HG03460 (cell line): ENCODE data around the gene MMAB.

Experiments used
- ATAC-seq: cut with Tn5 transposase; IDR thresholded peaks from one replicate; pipeline ENCODE4 v1.9.1; 2021; ENCODE audit not compliant: unreplicated experiment

The MMAB gene

DNA sequence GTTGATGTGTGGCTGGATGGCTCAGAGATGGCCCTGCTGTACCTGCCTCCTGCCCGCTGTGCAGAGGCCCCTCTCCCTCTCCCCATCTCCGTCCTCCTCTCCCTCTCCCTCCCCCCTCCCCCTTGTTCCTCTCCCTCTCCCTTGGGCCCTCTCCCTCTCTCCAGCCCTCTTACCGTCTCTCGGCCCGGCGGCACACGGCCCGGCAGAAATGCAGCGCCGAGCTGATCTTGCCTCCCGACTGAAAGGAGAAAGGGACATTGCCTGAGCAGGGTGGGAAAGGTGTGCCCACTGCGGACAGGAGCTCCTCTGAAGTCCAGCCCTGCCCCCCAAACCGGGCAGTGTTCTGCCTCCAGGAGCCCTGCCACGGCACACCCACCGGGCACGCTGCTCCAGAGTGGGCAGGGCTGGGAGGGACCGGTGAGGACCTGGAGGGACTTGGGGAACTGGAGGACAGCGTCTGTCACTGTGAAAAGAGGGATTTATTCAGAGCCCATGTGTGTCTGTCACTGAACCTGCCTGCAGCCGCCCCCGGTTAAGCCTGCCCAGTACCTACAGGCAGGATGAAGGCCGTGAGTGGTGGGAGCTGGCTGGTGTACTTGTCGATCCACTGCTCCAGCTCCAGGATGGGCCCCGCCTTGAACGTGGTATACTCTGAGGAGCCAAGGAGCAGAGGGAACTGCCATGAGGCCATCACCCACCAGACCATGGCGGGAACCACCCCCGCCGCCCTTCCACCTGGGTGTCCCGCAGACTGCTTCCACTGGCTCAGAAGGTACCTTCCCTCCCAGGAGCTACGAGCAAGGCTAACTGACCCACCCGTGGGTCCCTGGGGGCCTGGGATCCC is 12.2 kb downstream of the MMAB start:
- no peak for ATAC-seq

DNA sequence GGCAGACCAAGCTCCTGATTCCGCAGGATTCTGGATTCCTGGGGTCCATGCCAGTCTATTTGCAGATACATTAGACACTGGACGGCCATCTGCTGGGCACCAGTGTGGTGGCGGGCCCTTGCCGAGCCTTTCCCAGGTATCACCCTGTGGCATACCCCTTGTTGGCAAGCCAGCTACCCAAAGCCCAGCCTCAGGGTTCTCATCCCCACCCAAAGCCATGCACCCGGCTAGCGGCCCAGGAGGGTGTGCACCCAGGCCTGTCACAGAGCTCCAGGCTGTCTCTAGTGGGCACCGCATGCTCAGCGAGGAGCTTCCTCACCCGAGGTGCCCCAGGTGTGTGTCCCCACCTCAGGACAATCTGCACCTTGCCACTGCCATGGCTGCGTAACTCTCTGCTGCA is 13.7 kb downstream of the MMAB start:
- no peak for ATAC-seq

DNA sequence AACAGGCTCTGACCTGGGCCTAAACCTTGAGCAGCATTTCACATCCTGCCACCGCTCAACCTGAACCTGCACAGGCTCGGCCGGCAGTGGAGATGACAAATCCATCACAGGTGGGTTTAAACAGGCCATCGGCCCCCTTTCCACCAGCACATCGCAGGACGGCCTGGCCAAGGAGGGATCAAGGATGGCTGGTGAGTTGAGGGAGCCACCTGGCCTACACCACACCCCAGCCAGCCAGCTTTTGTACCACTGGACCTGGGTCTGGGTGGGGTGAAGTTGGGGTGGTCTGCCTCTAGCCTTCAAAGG is 14.2 kb downstream of the MMAB start:
- ATAC-seq = no peak

DNA sequence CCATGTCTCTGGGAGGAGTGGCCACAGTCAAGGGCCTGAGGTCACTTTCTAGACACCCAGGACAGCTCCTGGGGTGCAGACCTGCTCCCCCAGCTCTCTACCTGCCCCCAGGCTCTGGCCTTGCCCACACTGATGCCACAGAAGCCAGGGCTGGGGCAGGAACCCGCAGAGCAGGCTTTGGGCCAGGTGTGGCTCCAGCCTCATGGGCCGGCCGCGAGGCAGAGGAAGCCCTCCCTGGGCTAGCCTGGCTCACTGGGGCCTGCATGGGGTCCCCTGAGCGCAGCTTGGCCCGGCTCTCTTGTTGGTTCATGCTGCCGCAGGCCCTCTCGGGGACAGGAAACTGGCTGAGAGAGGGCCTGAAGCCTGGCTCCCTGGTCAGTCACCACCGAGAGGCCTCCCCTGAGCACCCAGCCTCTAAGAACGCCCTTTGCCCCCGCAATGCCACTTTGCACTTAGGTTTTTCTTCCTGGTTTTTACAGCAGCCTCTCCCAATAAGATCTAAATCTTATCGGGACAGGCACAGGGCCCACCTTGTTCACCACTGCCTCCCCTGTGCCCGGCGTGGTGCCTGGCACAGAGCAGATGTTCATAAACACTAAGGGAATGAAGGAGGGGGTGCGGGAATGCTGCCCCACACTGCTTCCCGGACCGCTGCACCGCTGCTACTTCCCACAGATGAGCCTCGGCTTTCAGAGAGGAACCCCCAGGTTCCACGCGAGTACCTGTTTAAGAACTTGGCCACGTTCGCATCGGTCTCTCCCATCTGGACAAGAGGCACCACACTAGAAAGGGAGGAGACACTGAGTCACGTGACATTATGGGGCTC is 14.7 kb downstream of the MMAB start:
- ATAC-seq = no peak

DNA sequence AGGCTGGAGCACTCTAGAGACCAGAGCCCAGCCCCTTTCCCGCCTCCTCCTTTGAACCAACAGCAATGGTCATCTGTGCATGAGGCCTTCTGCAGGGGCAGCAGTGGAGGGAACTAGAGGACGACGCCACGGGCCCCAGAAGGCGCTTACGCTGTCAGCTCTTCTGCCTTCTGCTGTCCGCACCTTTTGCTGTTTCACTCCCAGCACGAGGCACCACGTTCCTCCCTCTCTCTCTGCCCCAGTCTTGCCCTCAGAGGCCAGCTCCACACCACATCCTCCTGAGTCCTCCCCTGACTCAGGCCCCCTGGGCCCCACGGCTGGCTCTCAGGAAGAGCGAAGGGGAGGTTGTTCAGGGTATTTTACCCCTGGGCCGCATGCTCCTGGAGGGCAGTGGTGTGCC is 15.5 kb downstream of the MMAB start:
- ATAC-seq = no peak

DNA sequence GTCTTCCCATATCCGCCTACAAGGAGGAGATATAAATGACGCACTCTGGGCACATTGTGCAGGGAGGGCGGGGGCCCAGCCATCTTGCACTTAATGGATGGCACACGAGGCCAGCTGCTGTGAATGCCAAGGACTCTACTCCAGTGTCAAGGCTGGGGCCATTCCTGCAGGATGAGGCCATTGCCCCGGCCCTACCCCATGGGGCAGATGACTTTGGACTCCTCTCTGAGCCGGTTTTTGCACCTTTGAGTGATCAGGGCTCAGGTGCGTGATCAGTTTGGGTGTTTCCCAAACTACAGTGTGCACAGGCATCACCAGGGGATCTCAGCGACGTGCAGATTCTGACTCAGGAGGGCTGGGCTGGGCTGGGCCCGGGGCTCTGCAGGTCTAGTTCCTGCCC is 16.1 kb downstream of the MMAB start:
- no peak for ATAC-seq

DNA sequence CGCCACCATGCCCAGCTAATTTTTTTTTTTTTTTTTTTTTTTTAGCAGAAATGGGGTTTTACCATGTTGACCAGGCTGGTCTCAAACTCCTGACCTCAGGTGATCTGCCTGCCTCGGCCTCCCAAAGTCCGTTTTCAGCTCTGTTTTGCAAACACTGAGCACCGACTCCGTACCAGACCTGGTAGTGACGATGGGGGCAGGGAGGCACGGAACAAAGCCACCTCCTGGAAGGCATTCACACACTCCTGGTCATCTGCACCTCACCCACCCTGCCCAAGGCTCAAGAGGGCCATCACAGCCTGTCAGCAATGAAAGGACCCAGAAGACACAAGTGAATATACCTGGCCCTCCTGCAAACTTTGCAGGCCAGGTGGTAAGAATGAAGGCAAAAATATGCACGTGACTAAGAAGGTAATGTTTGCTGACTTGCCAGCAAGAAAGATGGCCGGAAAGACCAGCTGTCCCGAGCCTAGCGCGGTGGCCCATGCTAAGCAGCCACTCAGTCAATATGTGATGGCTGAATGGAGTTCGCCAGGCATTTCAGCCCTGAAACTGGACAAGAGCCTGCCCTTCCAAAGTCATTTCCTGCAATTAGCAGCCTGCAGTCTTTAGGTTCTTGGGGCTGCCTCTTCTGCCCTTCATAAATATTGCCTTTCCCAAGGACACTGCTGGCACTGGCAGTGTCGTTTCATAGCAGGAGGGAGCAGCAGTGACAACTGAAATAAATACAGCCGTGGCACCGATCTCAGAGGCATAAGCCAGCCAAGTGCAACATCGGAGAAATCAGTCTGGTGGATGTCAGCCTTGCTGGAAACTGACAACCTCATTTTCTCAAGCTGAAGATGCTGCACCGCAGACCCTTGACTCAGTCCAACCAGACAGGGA is 17.6 kb downstream of the MMAB start:
- no peak for ATAC-seq

DNA sequence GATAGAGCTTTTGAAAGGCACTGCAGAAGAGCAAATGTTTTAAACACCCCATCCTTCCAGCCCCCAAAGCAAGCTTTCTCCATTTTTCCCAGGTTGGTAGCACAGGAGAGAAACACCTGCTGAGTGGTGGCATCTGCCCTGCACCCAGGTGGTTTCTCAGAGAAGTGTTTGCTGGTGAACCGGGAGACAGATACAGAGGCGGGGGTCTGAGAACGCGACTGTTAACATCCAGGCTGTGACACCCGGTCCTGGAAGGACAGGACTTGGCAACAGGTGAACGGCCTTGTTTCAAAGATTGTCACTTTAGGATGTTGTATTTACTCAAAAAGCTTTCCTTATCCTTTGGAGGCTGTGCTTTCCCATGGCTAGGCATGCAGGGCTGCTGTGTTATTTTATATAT is 18.5 kb downstream of the MMAB start:
- no peak for ATAC-seq

DNA sequence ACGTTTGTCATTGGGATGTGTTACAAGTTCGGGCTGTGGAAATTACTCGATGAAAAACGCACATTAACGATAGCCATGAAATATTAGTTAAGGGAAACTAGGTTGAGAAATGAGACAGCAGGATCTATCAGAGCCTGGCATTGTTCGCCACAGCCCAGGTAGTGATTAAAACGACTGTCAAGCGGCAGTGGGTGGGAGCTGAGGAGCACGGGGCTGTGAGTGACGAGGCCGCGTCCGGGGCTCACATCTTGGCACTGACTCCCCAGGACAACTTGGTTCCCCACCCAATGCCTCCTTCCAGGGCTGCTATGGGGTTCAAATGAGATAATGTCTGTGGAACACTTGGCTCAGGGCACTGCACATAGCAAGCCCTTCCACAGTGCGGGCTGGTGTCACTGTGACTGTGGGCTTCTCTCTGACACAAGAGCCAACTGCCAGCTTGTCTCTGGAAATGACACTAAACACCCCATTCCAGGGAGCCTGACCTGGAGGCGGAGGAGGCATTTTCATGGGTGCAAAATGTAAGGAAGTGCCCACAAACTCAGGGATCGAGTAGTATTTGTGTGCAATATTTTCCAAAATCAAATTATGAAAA is 19.3 kb downstream of the MMAB start:
- ATAC-seq = no peak

DNA sequence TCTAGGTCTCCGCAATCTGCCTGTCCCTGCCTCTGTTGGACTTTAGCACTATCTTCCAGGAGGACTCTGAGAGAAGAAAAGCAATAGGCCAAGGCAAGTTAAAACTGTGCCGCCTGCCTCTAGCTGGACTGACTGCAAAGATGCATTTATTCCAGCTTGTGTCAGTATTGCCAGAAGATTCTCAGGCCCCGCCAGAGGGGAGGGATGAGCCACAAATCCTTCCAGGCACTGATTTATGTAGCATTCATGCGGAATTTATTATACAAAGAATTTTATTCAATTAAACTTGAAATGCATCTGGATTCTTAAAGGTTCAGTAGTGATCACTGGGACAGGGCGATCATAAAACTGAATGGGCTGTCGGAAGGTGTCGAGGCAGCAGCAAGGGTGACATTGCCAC is 19.8 kb downstream of the MMAB start:
- ATAC-seq = no peak

DNA sequence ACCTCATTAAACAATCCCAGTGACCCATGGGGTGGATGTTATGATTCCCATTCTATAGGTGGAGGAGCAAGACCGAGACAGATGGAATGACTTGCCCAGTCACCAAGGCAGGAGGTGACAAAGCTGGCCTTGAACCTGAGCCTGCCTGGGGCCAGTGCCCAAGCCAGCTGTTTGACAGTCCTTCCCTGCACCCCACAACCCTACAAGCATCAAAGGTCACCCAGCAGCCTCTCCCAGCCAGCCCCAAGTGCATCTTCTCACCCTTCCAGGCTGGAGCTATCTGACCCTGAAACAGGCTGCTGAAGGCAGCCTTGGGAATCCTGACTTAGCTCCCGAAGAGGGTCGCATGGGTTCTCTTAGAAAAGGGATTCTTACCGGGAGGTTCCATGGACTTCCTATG is 20.3 kb downstream of the MMAB start:
- ATAC-seq = no peak

DNA sequence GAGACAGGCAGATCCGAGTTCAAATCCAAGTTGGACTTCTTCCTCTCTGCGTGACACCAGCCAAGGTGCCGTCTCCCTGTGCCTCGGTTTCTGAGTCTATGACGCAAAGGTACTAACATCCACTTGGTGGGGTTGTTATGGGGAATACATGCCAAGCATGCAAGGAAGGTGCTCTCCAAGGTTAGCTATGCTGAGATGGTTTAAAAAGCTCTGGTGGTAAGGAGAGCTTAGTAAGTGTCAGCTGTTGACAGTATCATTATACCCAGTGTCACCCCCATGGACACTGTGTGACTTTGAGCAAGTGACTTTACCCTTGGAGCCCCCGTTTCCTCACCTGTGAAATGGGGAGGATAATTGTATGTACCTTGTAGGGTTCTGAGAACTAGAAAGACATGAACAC is 22.2 kb downstream of the MMAB start:
- ATAC-seq = no peak

DNA sequence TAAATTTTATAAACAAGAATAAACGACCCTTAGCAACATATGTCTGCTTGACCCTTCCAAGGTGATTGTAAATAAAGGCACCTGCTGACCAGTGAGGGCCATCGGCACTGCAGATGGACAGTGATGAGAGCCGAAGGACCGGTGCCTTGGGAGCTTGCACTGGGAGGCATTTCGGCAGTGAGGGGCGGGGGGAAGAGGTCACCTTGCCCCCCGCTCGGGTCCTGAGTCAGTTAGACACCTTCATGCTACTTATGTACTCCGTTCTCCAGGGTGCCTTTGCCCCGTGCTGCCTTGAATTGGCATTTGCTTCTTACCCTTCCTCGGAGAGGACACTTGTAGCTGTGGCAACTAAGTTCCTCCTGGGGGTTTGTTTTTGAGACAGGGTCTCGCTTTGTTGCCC is 23.0 kb downstream of the MMAB start:
- ATAC-seq = no peak

DNA sequence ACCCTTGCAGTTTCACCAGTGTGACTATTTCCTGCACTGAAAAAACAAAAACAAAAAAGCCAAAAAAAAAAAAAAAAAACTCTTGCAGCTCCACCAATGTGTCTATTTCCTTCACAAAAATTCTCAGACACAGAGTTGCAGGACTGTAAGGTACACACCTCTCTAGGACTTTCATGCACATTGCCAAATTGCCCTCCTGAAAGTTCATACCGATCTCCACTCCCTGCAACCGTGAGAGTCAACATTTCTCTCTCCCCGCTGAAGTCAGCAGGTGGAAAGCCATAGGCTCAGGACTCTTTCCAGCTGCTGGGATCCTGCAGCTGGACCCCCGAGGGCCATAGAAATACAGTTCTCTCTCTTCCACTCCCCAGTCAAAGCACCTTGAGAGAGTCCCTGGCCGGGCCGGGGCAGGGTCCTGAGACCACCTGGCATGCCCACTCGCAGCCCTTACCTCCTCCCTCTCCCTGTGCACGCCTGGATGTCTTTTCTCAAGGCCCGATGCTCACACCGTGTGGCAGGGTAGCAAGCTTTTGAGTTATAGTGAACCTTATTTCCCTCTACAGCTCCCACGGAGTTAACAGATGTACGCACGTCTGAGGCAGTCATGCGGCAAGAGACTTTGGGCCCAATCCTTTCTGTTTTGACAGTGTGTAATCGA is 23.6 kb downstream of the MMAB start:
- ATAC-seq = no peak

DNA sequence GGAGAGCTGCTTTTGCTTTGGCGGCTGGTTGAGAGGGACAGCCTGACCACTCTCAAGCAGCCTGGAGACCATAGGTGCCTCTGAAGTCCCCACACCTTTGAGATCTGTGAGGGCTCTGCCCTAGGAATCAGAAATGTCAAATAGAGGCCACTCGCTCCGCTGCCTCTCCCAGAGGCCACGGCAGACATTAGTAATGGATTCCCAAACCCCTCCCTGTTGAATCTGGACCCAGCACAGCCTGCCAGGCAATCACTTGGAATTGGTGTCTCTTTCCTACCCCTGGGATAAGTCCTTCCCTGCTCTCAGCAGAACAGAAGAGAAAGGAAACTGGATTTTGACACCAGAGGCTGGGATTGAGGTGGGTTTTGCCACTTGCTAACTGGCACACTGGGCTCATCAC is 25.0 kb downstream of the MMAB start:
- ATAC-seq = no peak

DNA sequence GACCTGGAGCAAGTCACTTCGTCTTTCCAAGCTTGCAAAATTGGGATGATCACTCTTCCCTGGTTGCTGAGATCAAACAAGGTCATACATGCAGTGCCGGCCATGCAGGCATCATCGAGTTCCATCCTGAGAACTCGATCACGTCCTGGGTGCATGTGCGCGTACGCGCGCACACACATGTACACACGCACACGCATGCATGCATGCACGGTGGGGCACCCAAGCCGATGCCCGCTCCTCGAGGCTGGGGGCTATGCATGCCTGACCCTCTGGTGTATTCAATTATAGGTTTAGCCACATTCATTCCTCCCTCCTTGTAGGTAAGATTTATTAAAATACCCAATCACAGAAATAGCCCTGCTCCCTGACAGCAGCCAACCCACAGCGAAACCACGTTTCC is 26.0 kb downstream of the MMAB start:
- ATAC-seq = no peak

DNA sequence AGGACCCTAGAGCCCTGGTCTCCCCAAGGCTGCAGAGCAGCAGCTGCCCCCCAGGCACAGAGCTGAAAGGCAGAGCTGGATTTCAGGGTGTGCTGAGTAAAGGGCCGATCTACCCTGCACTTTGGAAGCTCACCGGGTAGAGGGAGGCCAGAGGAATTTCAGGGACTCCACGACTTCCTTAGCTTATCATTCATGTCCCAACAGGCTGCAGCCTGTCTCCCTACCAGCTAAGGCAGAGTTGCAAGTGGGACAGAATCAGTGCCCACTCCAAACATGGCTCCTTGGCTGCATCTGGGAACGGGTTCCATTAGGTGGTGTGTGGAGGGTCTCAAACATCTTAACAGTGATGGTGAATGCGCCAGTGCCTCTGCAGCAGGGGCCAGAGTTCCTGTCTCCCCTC is 27.5 kb downstream of the MMAB start:
- no peak for ATAC-seq

DNA sequence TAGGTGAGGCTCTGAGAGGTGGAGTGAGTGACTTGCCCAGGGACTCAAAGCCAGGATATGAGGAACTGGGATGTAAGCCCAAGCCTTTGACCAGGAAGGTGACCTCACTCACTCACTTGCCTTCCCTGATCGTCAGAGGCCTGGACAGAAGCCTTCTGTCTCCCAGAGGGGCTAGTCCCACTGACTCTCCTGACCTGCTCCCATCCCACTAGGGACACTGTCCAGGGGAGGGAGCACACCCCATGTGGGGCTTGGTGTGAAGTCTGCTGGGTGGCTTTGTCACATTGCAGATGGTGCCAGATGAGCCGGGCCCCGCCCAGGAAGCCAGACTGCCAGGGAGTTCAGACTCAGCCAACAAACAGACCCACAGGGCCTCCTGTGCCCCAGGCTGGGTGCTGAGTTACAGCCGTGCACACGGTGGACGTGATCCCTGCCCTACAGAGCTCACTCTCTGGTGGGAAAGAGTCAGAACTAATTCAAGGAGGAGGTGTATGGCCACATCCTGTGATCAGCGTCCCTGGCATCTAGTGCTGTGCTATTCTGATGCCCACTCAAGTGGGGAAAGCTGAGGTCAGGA is 28.3 kb downstream of the MMAB start:
- ATAC-seq = no peak

DNA sequence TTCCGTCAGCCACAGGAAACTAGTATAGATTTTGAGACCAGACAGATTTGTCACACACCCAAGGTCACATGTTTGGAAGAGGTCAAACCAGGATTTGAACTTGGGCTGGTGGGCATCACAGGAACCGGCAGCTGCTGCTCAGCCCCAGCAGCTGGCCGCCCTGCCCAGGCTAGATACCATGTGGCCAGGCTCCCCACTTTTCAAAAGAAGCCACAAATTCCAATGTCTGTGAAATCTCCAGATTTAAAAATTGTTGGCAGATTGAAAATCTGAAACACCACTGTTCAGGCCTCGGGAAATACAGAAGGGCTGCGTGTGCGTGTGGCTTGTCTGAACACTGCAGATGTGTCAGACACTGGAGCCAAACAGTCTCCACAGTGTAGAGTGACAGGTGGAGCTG is 30.4 kb downstream of the MMAB start:
- ATAC-seq = no peak

DNA sequence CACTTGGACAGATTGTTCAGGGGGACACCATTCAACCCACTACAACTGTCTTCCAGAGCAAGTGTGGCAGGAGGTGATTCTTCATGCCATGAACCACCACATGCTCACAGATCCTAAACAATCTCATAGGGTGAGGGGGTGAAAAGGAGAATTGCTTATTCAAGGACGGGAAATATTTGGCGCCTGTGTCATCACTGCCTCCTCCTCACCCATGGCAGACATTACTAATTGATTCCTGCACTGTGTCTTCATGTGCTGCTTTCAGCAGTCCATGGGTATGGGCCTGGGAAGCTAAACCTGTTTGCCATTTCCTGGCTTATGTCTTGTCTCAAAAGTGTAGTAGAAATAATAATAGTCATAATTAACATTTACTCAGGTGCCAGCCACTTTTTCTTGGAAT is 31.3 kb downstream of the MMAB start:
- ATAC-seq = no peak

DNA sequence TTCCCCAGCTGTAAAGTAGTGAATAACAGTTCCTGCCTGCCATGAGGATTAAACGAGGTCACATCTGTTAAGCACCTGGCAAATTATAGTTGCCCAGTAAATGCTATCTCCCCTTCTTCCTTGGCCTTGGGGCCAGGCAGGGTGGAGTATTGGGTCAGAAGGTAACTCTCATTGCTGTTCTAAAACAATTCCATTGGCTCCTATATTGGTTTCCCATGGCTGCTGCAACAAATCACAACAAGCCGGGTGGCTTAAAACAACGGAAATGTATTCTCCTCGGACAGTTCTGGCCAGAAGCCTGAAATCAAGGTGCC is 31.9 kb downstream of the MMAB start:
- no peak for ATAC-seq
